Activated T-cell treated with anti-CD3 and anti-CD28 coated beads, Interleukin-2, amount 50 U/mL, for 48 hours (primary cell): ENCODE measurements around the gene C19orf38.
"Not testable (repeated sequence)": the region's sequence is repeated elsewhere in the genome, so short reads cannot be mapped to it uniquely, and the experiment has no call there.

Source experiments
- DNase-seq, 2 experiments: peaks; one replicate each; pipeline ENCODE4 v3.0.0-alpha.2; 2020

Gene C19orf38

GRCh38 chr19:10852941-10853340 lies 4.7 kb downstream of the C19orf38 start:
- DNase-seq = no peak

GRCh38 chr19:10854350-10855089 lies 6.3 kb downstream of the C19orf38 start:
- DNase-seq = no peak

- DNase-seq = peak in 1 of 2 experiments; percentile 61
Observed at GRCh38 chr19:10855879-10856522, 7.8 kb downstream of the C19orf38 start.

GRCh38 chr19:10856899-10857298 lies 8.7 kb downstream of the C19orf38 start:
- not testable (repeated sequence) for DNase-seq

- peak; percentile 58 to 60 for DNase-seq
Observed at GRCh38 chr19:10858204-10858828, 10.1 kb downstream of the C19orf38 start.

GRCh38 chr19:10861103-10861651 lies 13.0 kb downstream of the C19orf38 start:
- DNase-seq = peak; percentile 54 to 62

- DNase-seq = no peak
Observed at GRCh38 chr19:10862561-10863106, 14.4 kb downstream of the C19orf38 start.

GRCh38 chr19:10863107-10863717 lies 15.0 kb downstream of the C19orf38 start:
- no peak for DNase-seq

GRCh38 chr19:10864538-10864899 lies 16.3 kb downstream of the C19orf38 start:
- peak; percentile 90 to 91 for DNase-seq

- no peak for DNase-seq
Observed at GRCh38 chr19:10866495-10866894, 18.3 kb downstream of the C19orf38 start.

GRCh38 chr19:10868872-10869547 lies 20.8 kb downstream of the C19orf38 start:
- no peak for DNase-seq

GRCh38 chr19:10869872-10870311 lies 21.7 kb downstream of the C19orf38 start:
- DNase-seq = not testable (repeated sequence)

- no peak for DNase-seq
Observed at GRCh38 chr19:10870501-10870954, 22.3 kb downstream of the C19orf38 start.

- DNase-seq = peak; percentile 99 to 100
Observed at GRCh38 chr19:10870955-10871603, 22.9 kb downstream of the C19orf38 start, which contains the start of gene CARM1. Gene CARM1 (plus strand): TSS chr19:10871553. CDS start chr19:10871703, 150 bp downstream.

- peak; percentile 54 to 66 for DNase-seq
Observed at GRCh38 chr19:10871711-10872545, 23.7 kb downstream of the C19orf38 start.

- DNase-seq = peak; percentile 49 to 55
Observed at GRCh38 chr19:10872546-10873107, 24.4 kb downstream of the C19orf38 start.

GRCh38 chr19:10874024-10874423 lies 25.8 kb downstream of the C19orf38 start:
- DNase-seq = no peak

- peak; percentile 37 to 43 for DNase-seq
Observed at GRCh38 chr19:10876459-10877240, 28.4 kb downstream of the C19orf38 start.

- DNase-seq = not testable (repeated sequence)
Observed at GRCh38 chr19:10877608-10878007, 29.4 kb downstream of the C19orf38 start.
